GM12878 (cell line): ENCODE results near the gene FGB.

Experiments used
- CBFB ChIP-seq: IDR thresholded peaks from 2 replicates; pipeline ENCODE4 v1.6.1; 2016; ENCODE audit warnings: antibody characterized with exemption, low read depth
- EZH2 ChIP-seq: IDR thresholded peaks from 2 replicates; pipeline ENCODE4 v1.6.1; 2012; ENCODE audit warnings: low read depth, mild to moderate bottlenecking, control low read depth, inconsistent platforms, low read length, borderline replicate concordance; ENCODE audit not compliant: control insufficient read depth
- MXI1 ChIP-seq: fragments of 150-350 bp; IDR thresholded peaks from 2 replicates; pipeline ENCODE4 v1.6.1; 2011; ENCODE audit warnings: low read depth, mild to moderate bottlenecking, inconsistent platforms, low read length, improper control_type of control experiment
- PAX5 ChIP-seq: IDR thresholded peaks from 2 replicates; pipeline ENCODE4 v1.6.1; 2011; ENCODE audit warnings: low read depth, low read length, borderline replicate concordance
- POLR2AphosphoS5 ChIP-seq: IDR thresholded peaks from 2 replicates; pipeline ENCODE4 v1.6.1; 2011; ENCODE audit warnings: mild to moderate bottlenecking, low read length, inconsistent platforms
- RAD21 ChIP-seq: IDR thresholded peaks from 2 replicates; pipeline ENCODE4 v1.6.1; 2011; ENCODE audit warnings: mild to moderate bottlenecking, low read depth, low read length, moderate library complexity; ENCODE audit not compliant: insufficient read depth
- TCF7 ChIP-seq: IDR thresholded peaks from 2 replicates; pipeline ENCODE4 v1.6.1; 2014; ENCODE audit warnings: antibody characterized with exemption, borderline replicate concordance
- TF ChIP-seq, protein P1 (sequence below), 3 experiments: IDR thresholded peaks in 2 of 3; conservative IDR thresholded peaks in 1 of 3; 2 replicates each; pipeline ENCODE4 v1.5.1; 2011; ENCODE audit warnings: low read depth in 3 of 3, low read length in 3 of 3, mild to moderate bottlenecking in 3 of 3, control low read depth in 2 of 3, moderate library complexity in 2 of 3, inconsistent platforms in 1 of 3, mixed read lengths in 1 of 3; ENCODE audit not compliant: control insufficient read depth in 2 of 3, insufficient read depth in 1 of 3; ENCODE audit errors: extremely low read depth in 1 of 3
- TF ChIP-seq, protein P2 (sequence below): fragments of 450-650 bp; IDR thresholded peaks from 2 replicates; pipeline ENCODE4 v1.6.1; 2017; ENCODE audit warnings: mild to moderate bottlenecking, moderate library complexity

- TF ChIP-seq, protein P1, sequence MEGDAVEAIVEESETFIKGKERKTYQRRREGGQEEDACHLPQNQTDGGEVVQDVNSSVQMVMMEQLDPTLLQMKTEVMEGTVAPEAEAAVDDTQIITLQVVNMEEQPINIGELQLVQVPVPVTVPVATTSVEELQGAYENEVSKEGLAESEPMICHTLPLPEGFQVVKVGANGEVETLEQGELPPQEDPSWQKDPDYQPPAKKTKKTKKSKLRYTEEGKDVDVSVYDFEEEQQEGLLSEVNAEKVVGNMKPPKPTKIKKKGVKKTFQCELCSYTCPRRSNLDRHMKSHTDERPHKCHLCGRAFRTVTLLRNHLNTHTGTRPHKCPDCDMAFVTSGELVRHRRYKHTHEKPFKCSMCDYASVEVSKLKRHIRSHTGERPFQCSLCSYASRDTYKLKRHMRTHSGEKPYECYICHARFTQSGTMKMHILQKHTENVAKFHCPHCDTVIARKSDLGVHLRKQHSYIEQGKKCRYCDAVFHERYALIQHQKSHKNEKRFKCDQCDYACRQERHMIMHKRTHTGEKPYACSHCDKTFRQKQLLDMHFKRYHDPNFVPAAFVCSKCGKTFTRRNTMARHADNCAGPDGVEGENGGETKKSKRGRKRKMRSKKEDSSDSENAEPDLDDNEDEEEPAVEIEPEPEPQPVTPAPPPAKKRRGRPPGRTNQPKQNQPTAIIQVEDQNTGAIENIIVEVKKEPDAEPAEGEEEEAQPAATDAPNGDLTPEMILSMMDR (IDR thresholded peaks at IDR 0.05 in 2 of 3, conservative IDR thresholded peaks at IDR 0.05 in 1 of 3; ENCODE audit: control insufficient read depth in 2 of 3, extremely low read depth in 1 of 3, insufficient read depth in 1 of 3, low read depth in 3 of 3, low read length in 3 of 3), result no peak
- TF ChIP-seq, protein P2, sequence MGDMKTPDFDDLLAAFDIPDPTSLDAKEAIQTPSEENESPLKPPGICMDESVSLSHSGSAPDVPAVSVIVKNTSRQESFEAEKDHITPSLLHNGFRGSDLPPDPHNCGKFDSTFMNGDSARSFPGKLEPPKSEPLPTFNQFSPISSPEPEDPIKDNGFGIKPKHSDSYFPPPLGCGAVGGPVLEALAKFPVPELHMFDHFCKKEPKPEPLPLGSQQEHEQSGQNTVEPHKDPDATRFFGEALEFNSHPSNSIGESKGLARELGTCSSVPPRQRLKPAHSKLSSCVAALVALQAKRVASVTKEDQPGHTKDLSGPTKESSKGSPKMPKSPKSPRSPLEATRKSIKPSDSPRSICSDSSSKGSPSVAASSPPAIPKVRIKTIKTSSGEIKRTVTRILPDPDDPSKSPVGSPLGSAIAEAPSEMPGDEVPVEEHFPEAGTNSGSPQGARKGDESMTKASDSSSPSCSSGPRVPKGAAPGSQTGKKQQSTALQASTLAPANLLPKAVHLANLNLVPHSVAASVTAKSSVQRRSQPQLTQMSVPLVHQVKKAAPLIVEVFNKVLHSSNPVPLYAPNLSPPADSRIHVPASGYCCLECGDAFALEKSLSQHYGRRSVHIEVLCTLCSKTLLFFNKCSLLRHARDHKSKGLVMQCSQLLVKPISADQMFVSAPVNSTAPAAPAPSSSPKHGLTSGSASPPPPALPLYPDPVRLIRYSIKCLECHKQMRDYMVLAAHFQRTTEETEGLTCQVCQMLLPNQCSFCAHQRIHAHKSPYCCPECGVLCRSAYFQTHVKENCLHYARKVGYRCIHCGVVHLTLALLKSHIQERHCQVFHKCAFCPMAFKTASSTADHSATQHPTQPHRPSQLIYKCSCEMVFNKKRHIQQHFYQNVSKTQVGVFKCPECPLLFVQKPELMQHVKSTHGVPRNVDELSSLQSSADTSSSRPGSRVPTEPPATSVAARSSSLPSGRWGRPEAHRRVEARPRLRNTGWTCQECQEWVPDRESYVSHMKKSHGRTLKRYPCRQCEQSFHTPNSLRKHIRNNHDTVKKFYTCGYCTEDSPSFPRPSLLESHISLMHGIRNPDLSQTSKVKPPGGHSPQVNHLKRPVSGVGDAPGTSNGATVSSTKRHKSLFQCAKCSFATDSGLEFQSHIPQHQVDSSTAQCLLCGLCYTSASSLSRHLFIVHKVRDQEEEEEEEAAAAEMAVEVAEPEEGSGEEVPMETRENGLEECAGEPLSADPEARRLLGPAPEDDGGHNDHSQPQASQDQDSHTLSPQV, result no peak
- no peak for TF ChIP-seq RAD21
- no peak for TF ChIP-seq PAX5
- no peak for TF ChIP-seq EZH2
- no peak for TF ChIP-seq POLR2AphosphoS5
- no peak for TF ChIP-seq TCF7
- no peak for TF ChIP-seq CBFB
- no peak for TF ChIP-seq MXI1
Observed at GRCh38 chr4:154516318-154517029, 46.3 kb upstream of the FGB start.
